HEK293 (cell line): ENCODE results near the gene DOCK1.

ENCODE experiments used
- CTCF ChIA-PET: fragments of 350-600 bp; formaldehyde crosslinking; extraction: SDS; loops from one replicate; lab custom pipeline; 2021; ENCODE audit warnings: antibody characterized with exemption; lab: Yijun Ruan, JAX
- POLR2A ChIA-PET: fragments of 300-600 bp; formaldehyde crosslinking; extraction: SDS; loops from one replicate; lab custom pipeline; 2020; ENCODE audit warnings: antibody characterized with exemption, inconsistent platforms; lab: Yijun Ruan, JAX
- H3K27ac ChIP-seq: fragments of 200-500 bp; sonication (Bioruptor generic); 2 replicates; pipeline ENCODE4 v1.5.1; 2014; ENCODE audit warnings: low read depth, low read length, control low read depth, inconsistent platforms; ENCODE audit errors: extremely low read depth
- H3K36me3 ChIP-seq, 2 experiments: fragments of 200-500 bp in 1 of 2; sonication (Bioruptor generic) in 1 of 2; 1 replicate in 1 of 2; 2 replicates in 1 of 2; pipeline ENCODE4 v1.5.1; 2014 to 2017; ENCODE audit warnings: inconsistent platforms in 2 of 2, low read length in 2 of 2; ENCODE audit not compliant: control insufficient read depth in 2 of 2, insufficient read depth in 1 of 2
- H3K4me1 ChIP-seq: fragments of 200-500 bp; sonication (Bioruptor generic); 2 replicates; pipeline ENCODE4 v1.5.1; 2014; ENCODE audit warnings: mild to moderate bottlenecking, low read length, inconsistent platforms; ENCODE audit not compliant: control insufficient read depth, insufficient read depth
- H3K4me3 ChIP-seq: 2 replicates; pipeline ENCODE4 v1.5.1; 2011; ENCODE audit warnings: low read depth, mild to moderate bottlenecking, control low read depth, low read length, moderate library complexity
- H3K9me3 ChIP-seq: fragments of 200-500 bp; sonication (Bioruptor generic); 2 replicates; pipeline ENCODE4 v1.5.1; 2014; ENCODE audit warnings: low read depth, low read length, inconsistent platforms; ENCODE audit not compliant: control insufficient read depth, insufficient read depth
- PRDM1 ChIP-seq: fragments of 450-650 bp; formaldehyde crosslinking; IDR thresholded peaks from 2 replicates; pipeline ENCODE4; 2016; ENCODE audit warnings: missing biosample characterization, missing genetic modification characterization
- SP3 ChIP-seq: fragments of 450-650 bp; formaldehyde crosslinking; IDR thresholded peaks from 2 replicates; pipeline ENCODE4 v1.5.1; 2016; ENCODE audit warnings: missing biosample characterization, missing genetic modification characterization
- YY1 ChIP-seq: fragments of 450-650 bp; formaldehyde crosslinking; IDR thresholded peaks from 2 replicates; pipeline ENCODE4 v1.5.1; 2018; ENCODE audit warnings: missing biosample characterization, missing genetic modification characterization
- ZBTB7A ChIP-seq: fragments of 450-650 bp; formaldehyde crosslinking; IDR thresholded peaks from 2 replicates; pipeline ENCODE4 v1.5.1; 2016; ENCODE audit warnings: low read depth, missing biosample characterization, missing genetic modification characterization
- ZNF155 ChIP-seq: fragments of 450-650 bp; formaldehyde crosslinking; IDR thresholded peaks from 2 replicates; pipeline ENCODE4 v1.5.1; 2016; ENCODE audit warnings: missing biosample characterization, missing genetic modification characterization
- ZNF211 ChIP-seq: fragments of 450-650 bp; formaldehyde crosslinking; IDR thresholded peaks from 2 replicates; pipeline ENCODE4 v1.5.1; 2016; ENCODE audit warnings: low read depth, missing biosample characterization, missing genetic modification characterization
- ZNF324 ChIP-seq: fragments of 450-650 bp; formaldehyde crosslinking; IDR thresholded peaks from 2 replicates; pipeline ENCODE4 v1.5.1; 2016; ENCODE audit warnings: missing biosample characterization, missing genetic modification characterization
- ZNF423 ChIP-seq: fragments of 450-650 bp; formaldehyde crosslinking; IDR thresholded peaks from 2 replicates; pipeline ENCODE4 v1.5.1; 2016; ENCODE audit warnings: missing biosample characterization, missing genetic modification characterization
- ZNF544 ChIP-seq: fragments of 450-650 bp; formaldehyde crosslinking; IDR thresholded peaks from 2 replicates; pipeline ENCODE4 v1.5.0; 2017; ENCODE audit warnings: missing biosample characterization, missing genetic modification characterization
- ZNF561 ChIP-seq: fragments of 450-650 bp; IDR thresholded peaks from 2 replicates; pipeline ENCODE4 v1.5.1; 2018; ENCODE audit warnings: missing biosample characterization, missing genetic modification characterization, borderline replicate concordance
- ZNF600 ChIP-seq: fragments of 450-650 bp; formaldehyde crosslinking; IDR thresholded peaks from 2 replicates; pipeline ENCODE4 v1.5.1; 2016; ENCODE audit warnings: missing biosample characterization, missing genetic modification characterization
- ZNF658 ChIP-seq: fragments of 450-650 bp; formaldehyde crosslinking; IDR thresholded peaks from 2 replicates; pipeline ENCODE4; 2016; ENCODE audit warnings: missing biosample characterization, missing genetic modification characterization
- TF ChIP-seq, protein P1 (sequence below): fragments of 450-650 bp; formaldehyde crosslinking; IDR thresholded peaks from 2 replicates; pipeline ENCODE4 v1.5.1; 2017; ENCODE audit warnings: missing biosample characterization, missing genetic modification characterization
- TF ChIP-seq, protein P2 (sequence below): fragments of 450-650 bp; formaldehyde crosslinking; IDR thresholded peaks from 2 replicates; pipeline ENCODE4 v1.5.1; 2017; ENCODE audit warnings: missing biosample characterization, missing genetic modification characterization
- TF ChIP-seq, protein P3 (sequence below): fragments of 450-650 bp; formaldehyde crosslinking; IDR thresholded peaks from 2 replicates; pipeline ENCODE4 v1.5.1; 2016; ENCODE audit warnings: missing biosample characterization, missing genetic modification characterization
- TF ChIP-seq, protein P4 (sequence below): fragments of 450-650 bp; formaldehyde crosslinking; IDR thresholded peaks from 2 replicates; pipeline ENCODE4 v1.5.1; 2016; ENCODE audit warnings: missing biosample characterization, missing genetic modification characterization
- TF ChIP-seq, protein P5 (sequence below): fragments of 450-650 bp; formaldehyde crosslinking; IDR thresholded peaks from 2 replicates; pipeline ENCODE4 v1.5.1; 2017; ENCODE audit warnings: missing biosample characterization, missing genetic modification characterization
- TF ChIP-seq, protein P6 (sequence below): fragments of 450-650 bp; formaldehyde crosslinking; IDR thresholded peaks from 2 replicates; pipeline ENCODE4 v1.5.1; 2016; ENCODE audit warnings: missing biosample characterization, missing genetic modification characterization

Gene DOCK1

DNA sequence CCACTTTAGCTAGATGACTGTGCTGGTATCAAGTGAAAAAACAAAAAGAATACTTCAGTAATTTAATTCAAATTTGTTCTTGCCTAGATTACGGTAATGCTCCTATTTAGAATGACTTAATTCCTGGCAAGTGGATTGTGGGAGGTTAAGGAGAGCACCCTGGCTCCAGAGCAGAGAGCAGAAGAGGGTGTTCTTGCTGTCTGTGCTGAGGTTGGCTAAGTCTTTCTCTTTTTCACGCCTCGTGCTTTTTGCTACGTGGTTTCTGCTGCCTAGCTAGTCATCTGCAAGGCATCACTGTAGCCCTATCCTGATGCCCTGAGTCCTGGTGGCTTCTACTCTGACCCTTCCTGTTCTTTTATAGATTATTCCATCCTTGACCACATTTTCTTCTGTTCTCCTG is 189.8 kb downstream of the DOCK1 start:
- Histone ChIP-seq H3K27ac (no peak overlapping the region), H3K4me1 (no peaks in the 10 kb centered on the region), H3K9me3 (no peaks in the 10 kb centered on the region), H3K36me3 (no peaks in the 10 kb centered on the region; a peak in 1 of 3 replicates), H3K4me3 (no peak overlapping the region)
- TF ChIP-seq PRDM1 (tag by site-specific recombination) (no peak), ZNF600 (no peak), ZNF211 (no peak), ZNF155 (tag by site-specific recombination) (no peak), ZNF544 (no peak), ZBTB7A (tag by site-specific recombination) (no peak), YY1 (tag by site-specific recombination) (no peak), ZNF658 (no peak), ZNF561 (tag by site-specific recombination) (no peak), SP3 (tag by site-specific recombination) (no peak), ZNF423 (tag by site-specific recombination) (no peak), ZNF324 (tag by site-specific recombination) (no peak)
- TF ChIP-seq, protein P1, sequence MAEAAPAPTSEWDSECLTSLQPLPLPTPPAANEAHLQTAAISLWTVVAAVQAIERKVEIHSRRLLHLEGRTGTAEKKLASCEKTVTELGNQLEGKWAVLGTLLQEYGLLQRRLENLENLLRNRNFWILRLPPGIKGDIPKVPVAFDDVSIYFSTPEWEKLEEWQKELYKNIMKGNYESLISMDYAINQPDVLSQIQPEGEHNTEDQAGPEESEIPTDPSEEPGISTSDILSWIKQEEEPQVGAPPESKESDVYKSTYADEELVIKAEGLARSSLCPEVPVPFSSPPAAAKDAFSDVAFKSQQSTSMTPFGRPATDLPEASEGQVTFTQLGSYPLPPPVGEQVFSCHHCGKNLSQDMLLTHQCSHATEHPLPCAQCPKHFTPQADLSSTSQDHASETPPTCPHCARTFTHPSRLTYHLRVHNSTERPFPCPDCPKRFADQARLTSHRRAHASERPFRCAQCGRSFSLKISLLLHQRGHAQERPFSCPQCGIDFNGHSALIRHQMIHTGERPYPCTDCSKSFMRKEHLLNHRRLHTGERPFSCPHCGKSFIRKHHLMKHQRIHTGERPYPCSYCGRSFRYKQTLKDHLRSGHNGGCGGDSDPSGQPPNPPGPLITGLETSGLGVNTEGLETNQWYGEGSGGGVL (tag by site-specific recombination): no peak
- TF ChIP-seq, protein P2, sequence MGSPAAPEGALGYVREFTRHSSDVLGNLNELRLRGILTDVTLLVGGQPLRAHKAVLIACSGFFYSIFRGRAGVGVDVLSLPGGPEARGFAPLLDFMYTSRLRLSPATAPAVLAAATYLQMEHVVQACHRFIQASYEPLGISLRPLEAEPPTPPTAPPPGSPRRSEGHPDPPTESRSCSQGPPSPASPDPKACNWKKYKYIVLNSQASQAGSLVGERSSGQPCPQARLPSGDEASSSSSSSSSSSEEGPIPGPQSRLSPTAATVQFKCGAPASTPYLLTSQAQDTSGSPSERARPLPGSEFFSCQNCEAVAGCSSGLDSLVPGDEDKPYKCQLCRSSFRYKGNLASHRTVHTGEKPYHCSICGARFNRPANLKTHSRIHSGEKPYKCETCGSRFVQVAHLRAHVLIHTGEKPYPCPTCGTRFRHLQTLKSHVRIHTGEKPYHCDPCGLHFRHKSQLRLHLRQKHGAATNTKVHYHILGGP (tag by site-specific recombination): no peak
- TF ChIP-seq, protein P3, sequence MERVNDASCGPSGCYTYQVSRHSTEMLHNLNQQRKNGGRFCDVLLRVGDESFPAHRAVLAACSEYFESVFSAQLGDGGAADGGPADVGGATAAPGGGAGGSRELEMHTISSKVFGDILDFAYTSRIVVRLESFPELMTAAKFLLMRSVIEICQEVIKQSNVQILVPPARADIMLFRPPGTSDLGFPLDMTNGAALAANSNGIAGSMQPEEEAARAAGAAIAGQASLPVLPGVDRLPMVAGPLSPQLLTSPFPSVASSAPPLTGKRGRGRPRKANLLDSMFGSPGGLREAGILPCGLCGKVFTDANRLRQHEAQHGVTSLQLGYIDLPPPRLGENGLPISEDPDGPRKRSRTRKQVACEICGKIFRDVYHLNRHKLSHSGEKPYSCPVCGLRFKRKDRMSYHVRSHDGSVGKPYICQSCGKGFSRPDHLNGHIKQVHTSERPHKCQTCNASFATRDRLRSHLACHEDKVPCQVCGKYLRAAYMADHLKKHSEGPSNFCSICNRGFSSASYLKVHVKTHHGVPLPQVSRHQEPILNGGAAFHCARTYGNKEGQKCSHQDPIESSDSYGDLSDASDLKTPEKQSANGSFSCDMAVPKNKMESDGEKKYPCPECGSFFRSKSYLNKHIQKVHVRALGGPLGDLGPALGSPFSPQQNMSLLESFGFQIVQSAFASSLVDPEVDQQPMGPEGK: no peak
- TF ChIP-seq, protein P4, sequence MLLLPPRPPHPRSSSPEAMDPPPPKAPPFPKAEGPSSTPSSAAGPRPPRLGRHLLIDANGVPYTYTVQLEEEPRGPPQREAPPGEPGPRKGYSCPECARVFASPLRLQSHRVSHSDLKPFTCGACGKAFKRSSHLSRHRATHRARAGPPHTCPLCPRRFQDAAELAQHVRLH (tag by site-specific recombination): no peak
- TF ChIP-seq, protein P5, sequence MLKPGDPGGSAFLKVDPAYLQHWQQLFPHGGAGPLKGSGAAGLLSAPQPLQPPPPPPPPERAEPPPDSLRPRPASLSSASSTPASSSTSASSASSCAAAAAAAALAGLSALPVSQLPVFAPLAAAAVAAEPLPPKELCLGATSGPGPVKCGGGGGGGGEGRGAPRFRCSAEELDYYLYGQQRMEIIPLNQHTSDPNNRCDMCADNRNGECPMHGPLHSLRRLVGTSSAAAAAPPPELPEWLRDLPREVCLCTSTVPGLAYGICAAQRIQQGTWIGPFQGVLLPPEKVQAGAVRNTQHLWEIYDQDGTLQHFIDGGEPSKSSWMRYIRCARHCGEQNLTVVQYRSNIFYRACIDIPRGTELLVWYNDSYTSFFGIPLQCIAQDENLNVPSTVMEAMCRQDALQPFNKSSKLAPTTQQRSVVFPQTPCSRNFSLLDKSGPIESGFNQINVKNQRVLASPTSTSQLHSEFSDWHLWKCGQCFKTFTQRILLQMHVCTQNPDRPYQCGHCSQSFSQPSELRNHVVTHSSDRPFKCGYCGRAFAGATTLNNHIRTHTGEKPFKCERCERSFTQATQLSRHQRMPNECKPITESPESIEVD: no peak
- TF ChIP-seq, protein P6, sequence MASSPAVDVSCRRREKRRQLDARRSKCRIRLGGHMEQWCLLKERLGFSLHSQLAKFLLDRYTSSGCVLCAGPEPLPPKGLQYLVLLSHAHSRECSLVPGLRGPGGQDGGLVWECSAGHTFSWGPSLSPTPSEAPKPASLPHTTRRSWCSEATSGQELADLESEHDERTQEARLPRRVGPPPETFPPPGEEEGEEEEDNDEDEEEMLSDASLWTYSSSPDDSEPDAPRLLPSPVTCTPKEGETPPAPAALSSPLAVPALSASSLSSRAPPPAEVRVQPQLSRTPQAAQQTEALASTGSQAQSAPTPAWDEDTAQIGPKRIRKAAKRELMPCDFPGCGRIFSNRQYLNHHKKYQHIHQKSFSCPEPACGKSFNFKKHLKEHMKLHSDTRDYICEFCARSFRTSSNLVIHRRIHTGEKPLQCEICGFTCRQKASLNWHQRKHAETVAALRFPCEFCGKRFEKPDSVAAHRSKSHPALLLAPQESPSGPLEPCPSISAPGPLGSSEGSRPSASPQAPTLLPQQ (tag by site-specific recombination): no peak
- CTCF ChIA-PET: interaction anchor here (0.6 kb wide), 1 partner anchor 510 kb away, joined by 3 read pairs; no protein-coding TSS in a partner anchor
- POLR2A ChIA-PET: no interaction called here
